GM12878 (cell line): ENCODE data around the gene DHX34. TPM values are rescaled to one million over a fixed set of nuclear protein-coding genes. Genes with fewer than 3 reads are reported as not detected.

Source experiments
- ATAC-seq: fragments of 200-7000 bp; cut with Tn5 transposase; 3 replicates; pipeline ENCODE4 v1.9.1; 2020; ENCODE audit warnings: mild to moderate bottlenecking, moderate library complexity
- BruUV-seq: library from RNA; stranded (reverse); fragments of 400-500 nt; replicated peaks from 2 replicates; lab custom pipeline; 2021; lab: Mats Ljungman, UMichigan
- CTCF ChIA-PET: fragments of 300-600 bp; sonication (Branson Sonifier 250); formaldehyde crosslinking; extraction: SDS; loops from one replicate; lab custom pipeline; 2021; ENCODE audit warnings: inconsistent platforms; lab: Yijun Ruan, JAX
- POLR2A ChIA-PET: fragments of 350-600 bp; formaldehyde crosslinking; extraction: SDS; loops from one replicate; lab custom pipeline; 2021; ENCODE audit warnings: inconsistent platforms; lab: Charles Lee
- RAD21 ChIA-PET: fragments of 300-600 bp; sonication (Branson Sonifier 250); formaldehyde crosslinking; loops from one replicate; lab custom pipeline; 2023; ENCODE audit warnings: antibody characterized with exemption; ENCODE audit not compliant: unreplicated experiment; lab: Charles Lee
- SMC1A ChIA-PET: fragments of 300-600 bp; sonication (Branson Sonifier 250); formaldehyde crosslinking; loops from one replicate; lab custom pipeline; 2023; ENCODE audit not compliant: unreplicated experiment, uncharacterized antibody; lab: Charles Lee
- DNase-seq: peaks from one replicate; pipeline ENCODE4 v3.0.0-alpha.2; 2011; ENCODE audit warnings: low read depth, low spot score
- FAIRE-seq: peaks from 3 replicates; lab custom pipeline; 2011; peaks lifted over from hg19 to GRCh38; lab: Jason Lieb, UNC
- H2AFZ ChIP-seq: 2 replicates; pipeline ENCODE4 v1.6.0; 2011; ENCODE audit warnings: low read depth, low read length, control low read depth; ENCODE audit not compliant: control insufficient read depth
- H3K27ac ChIP-seq: 2 replicates; pipeline ENCODE4 v1.5.1; 2011; ENCODE audit warnings: control low read depth; ENCODE audit not compliant: control insufficient read depth, insufficient read depth
- H3K27me3 ChIP-seq, 2 experiments: replicated peaks in 1 of 2; 2 replicates each; pipeline versions ENCODE4 v1.6.0 to v1.6.1; 2011; ENCODE audit warnings: low read length in 1 of 2; ENCODE audit not compliant: control insufficient read depth in 2 of 2, insufficient read depth in 2 of 2
- H3K36me3 ChIP-seq, 2 experiments: 2 replicates each; pipeline ENCODE4 v1.5.1; 2011; ENCODE audit warnings: low read length in 1 of 2; ENCODE audit not compliant: control insufficient read depth in 2 of 2, insufficient read depth in 2 of 2
- H3K4me1 ChIP-seq: 2 replicates; pipeline ENCODE4 v1.6.1; 2011; ENCODE audit warnings: mild to moderate bottlenecking, low read length, moderate library complexity, mixed read lengths; ENCODE audit not compliant: control insufficient read depth, insufficient read depth
- H3K4me2 ChIP-seq: 2 replicates; pipeline ENCODE4 v1.6.0; 2011; ENCODE audit warnings: control low read depth; ENCODE audit not compliant: control insufficient read depth, insufficient read depth
- H3K4me3 ChIP-seq: fragments of 200-600 bp; sonication (generic); 2 replicates; pipeline ENCODE4 v1.5.1; 2016
- H3K79me2 ChIP-seq: 2 replicates; pipeline ENCODE4 v1.6.0; 2011; ENCODE audit warnings: low read length; ENCODE audit not compliant: control insufficient read depth, insufficient read depth
- H3K9ac ChIP-seq: 2 replicates; pipeline ENCODE4 v1.8.0; 2011; ENCODE audit warnings: low read length, control low read depth, mixed read lengths; ENCODE audit not compliant: control insufficient read depth, insufficient read depth
- H3K9me3 ChIP-seq: replicated peaks from 3 replicates; pipeline ENCODE4 v1.5.1; 2011; ENCODE audit warnings: mild to moderate bottlenecking, low read length; ENCODE audit not compliant: control insufficient read depth, insufficient read depth
- H4K20me1 ChIP-seq: 2 replicates; pipeline ENCODE4 v1.6.0; 2011; ENCODE audit not compliant: control insufficient read depth, insufficient read depth
- ATF7 ChIP-seq: fragments of 450-650 bp; IDR thresholded peaks from 2 replicates; pipeline ENCODE4 v1.6.1; 2016; ENCODE audit warnings: low read depth, mild to moderate bottlenecking
- BHLHE40 ChIP-seq, 2 experiments: fragments of 450-650 bp in 1 of 2; IDR thresholded peaks; 2 replicates each; pipeline ENCODE4 v1.6.1; 2011 to 2017; ENCODE audit warnings: low read depth in 2 of 2, borderline replicate concordance in 1 of 2, improper control_type of control experiment in 1 of 2, low read length in 1 of 2, mild to moderate bottlenecking in 1 of 2
- CREB1 ChIP-seq: IDR thresholded peaks from 2 replicates; pipeline ENCODE4 v1.6.1; 2012; ENCODE audit warnings: low read depth, mild to moderate bottlenecking, inconsistent platforms
- E4F1 ChIP-seq: fragments of 450-650 bp; IDR thresholded peaks from 2 replicates; pipeline ENCODE4 v1.6.1; 2018; ENCODE audit warnings: borderline replicate concordance, mild to moderate bottlenecking; ENCODE audit not compliant: partially characterized antibody
- EGR1 ChIP-seq, 2 experiments: IDR thresholded peaks; 1 replicate in 1 of 2; 2 replicates in 1 of 2; pipeline ENCODE4 v1.6.1; 2011 to 2012; ENCODE audit warnings: low read depth in 2 of 2, low read length in 2 of 2, borderline replicate concordance in 1 of 2, mild to moderate bottlenecking in 1 of 2, moderate library complexity in 1 of 2
- ETV6 ChIP-seq, 2 experiments: fragments of 450-650 bp in 1 of 2; IDR thresholded peaks in 1 of 2; conservative IDR thresholded peaks in 1 of 2; 2 replicates each; pipeline ENCODE4 v1.6.1; 2014; ENCODE audit warnings: antibody characterized with exemption in 1 of 2, borderline replicate concordance in 1 of 2, low read depth in 1 of 2, mild to moderate bottlenecking in 1 of 2, moderate library complexity in 1 of 2
- HCFC1 ChIP-seq: fragments of 150-350 bp; IDR thresholded peaks from 2 replicates; pipeline ENCODE4 v1.6.1; 2014; ENCODE audit warnings: low read length
- HDAC2 ChIP-seq: fragments of 200-600 bp; sonication (generic); IDR thresholded peaks from 2 replicates; pipeline ENCODE4 v1.6.1; 2017
- IRF5 ChIP-seq: fragments of 450-650 bp; IDR thresholded peaks from 2 replicates; pipeline ENCODE4 v1.6.1; 2017; ENCODE audit warnings: borderline replicate concordance
- PAX8 ChIP-seq: fragments of 450-650 bp; IDR thresholded peaks from 2 replicates; pipeline ENCODE4 v1.6.1; 2017; ENCODE audit warnings: mild to moderate bottlenecking, moderate library complexity
- PBX3 ChIP-seq: IDR thresholded peaks from 2 replicates; pipeline ENCODE4 v1.6.1; 2011; ENCODE audit warnings: mild to moderate bottlenecking, low read depth, low read length, moderate library complexity; ENCODE audit not compliant: insufficient replicate concordance
- RBBP5 ChIP-seq: fragments of 200-600 bp; sonication (generic); conservative IDR thresholded peaks from 2 replicates; pipeline ENCODE4 v1.6.1; 2016
- STAT1 ChIP-seq: fragments of 450-650 bp; conservative IDR thresholded peaks from 2 replicates; pipeline ENCODE4 v1.6.1; 2014; ENCODE audit warnings: antibody characterized with exemption, mild to moderate bottlenecking
- TCF7 ChIP-seq: IDR thresholded peaks from 2 replicates; pipeline ENCODE4 v1.6.1; 2014; ENCODE audit warnings: antibody characterized with exemption, borderline replicate concordance
- ZBED1 ChIP-seq: IDR thresholded peaks from 2 replicates; pipeline ENCODE4 v1.6.1; 2016; ENCODE audit warnings: borderline replicate concordance
- ZBTB4 ChIP-seq: fragments of 450-650 bp; formaldehyde crosslinking; IDR thresholded peaks from 2 replicates; pipeline ENCODE4 v1.4.0; 2022; ENCODE audit warnings: mild to moderate bottlenecking, moderate library complexity
- ZZZ3 ChIP-seq: IDR thresholded peaks from 2 replicates; pipeline ENCODE4 v1.6.1; 2011; ENCODE audit warnings: low read depth; ENCODE audit not compliant: control insufficient read depth, insufficient read length
- WGBS: methylation state at CpG from one replicate; pipeline ENCODE4 v1.1.6; 2016; ENCODE audit warnings: low lambda C conversion rate; ENCODE audit not compliant: insufficient replicate concordance, insufficient coverage; ENCODE audit errors: missing lambda C conversion rate; 5-methylcytosine and 5-hydroxymethylcytosine counted together
- in situ Hi-C: fragments of 300-500 bp; cut with MboI; formaldehyde crosslinking; loops from 9 replicates; pipeline ENCODE4 v1.14.3; 2018; ENCODE audit warnings: mixed read lengths
- intact Hi-C: fragments of 100-400 bp; cut with micrococcal nuclease; formaldehyde crosslinking; loops from one replicate; pipeline ENCODE4 v1.14.2; 2022; ENCODE audit not compliant: unreplicated experiment
- polyA plus RNA-seq, 11 experiments: library from polyadenylated mRNA; depleted of rRNA in 4 of 11; unstranded in 6 of 11; stranded (reverse) in 5 of 11; fragments of >200 nt; fragmentation: Nextera tagmentation in 4 of 11; fragmentation: Illumina TruSeq in 1 of 11; extraction: Ambion mirVana in 4 of 11; extraction: Trizol in 1 of 11; gene quantifications; 1 replicate in 1 of 11; 2 replicates in 10 of 11; pipeline versions ENCODE4 v1.2.1 to v1.2.3, GENCODE V29; 2011 to 2016; ENCODE audit warnings: inconsistent platforms in 2 of 11, missing spikeins in 2 of 11, low read depth in 1 of 11
- total RNA-seq, 4 experiments: library from RNA; depleted of rRNA in 3 of 4; stranded (reverse); fragments of >200 nt in 3 of 4; fragmentation: Illumina TruSeq in 1 of 4; extraction: Trizol in 1 of 4; gene quantifications; 2 replicates each; pipeline versions ENCODE4 v1.2.1 to v1.2.3, GENCODE V29; 2013 to 2021

DHX34 gene
- total and polyA plus RNA-seq, 10 of the 15 experiments (the other 5 are each of a cell fraction or from before 2014, with no cell fraction given): 0.19 to 16.9 (median 10.5) TPM

GRCh38 chr19:47316513-47316912 lies 32.6 kb upstream of the DHX34 start:
- Histone ChIP-seq H3K4me2 (no peak overlapping the region), H3K27ac (no peak overlapping the region), H3K9me3 (no peaks in the 10 kb centered on the region; the same call in 2 of the 3 replicates), H2AFZ (no peak overlapping the region), H4K20me1 (no peaks in the 10 kb centered on the region), H3K36me3 (no peaks in the 10 kb centered on the region), H3K4me3 (no peak overlapping the region), H3K9ac (no peak overlapping the region), H3K4me1 (no peaks in the 10 kb centered on the region), H3K27me3 (no peaks in the 10 kb centered on the region), H3K79me2 (no peaks in the 10 kb centered on the region)
- DNase-seq: no peak
- ChIA-PET SMC1A (interaction anchor here (0.6 kb wide), 2 partner anchors 29 to 208 kb away, joined by 3 read pairs; no protein-coding TSS in a partner anchor), CTCF (interaction anchor here (0.7 to 4.3 kb wide), 4 partner anchors 12 to 306 kb away, joined by 3 to 20 read pairs (median 4); partner anchors contain the start of gene DHX34), RAD21 (interaction anchor here (0.7 kb wide), 1 partner anchor 644 kb away, joined by 4 read pairs; no protein-coding TSS in a partner anchor), POLR2A (no interaction called here)
- ATAC-seq: no peak
- in situ Hi-C loops (no loop called here), intact Hi-C loops (no loop called here)
- no TSS peak for BruUV-seq
- WGBS: 70% methylated on average over 4 of the region's 4 CpGs
- FAIRE-seq: no peak
- TF ChIP-seq HCFC1: no peak
- TF ChIP-seq ATF7: no peak
- no peak for TF ChIP-seq EGR1 (IDR thresholded peaks at IDR 0.05; ENCODE audit: borderline replicate concordance in 1 of 2, low read depth in 2 of 2, low read length in 2 of 2)
- TF ChIP-seq ZZZ3: no peak
- no peak for TF ChIP-seq ZBED1
- TF ChIP-seq PBX3: no peak
- no peak for TF ChIP-seq HDAC2
- TF ChIP-seq CREB1: no peak
- TF ChIP-seq TCF7: no peak
- no peak for TF ChIP-seq E4F1
- no peak for TF ChIP-seq ZBTB4 (CRISPR knock-in tag)
- TF ChIP-seq STAT1: no peak
- no peak for TF ChIP-seq IRF5
- no peak for TF ChIP-seq ETV6 (conservative IDR thresholded peaks at IDR 0.05 in 1 of 2, IDR thresholded peaks at IDR 0.05 in 1 of 2; ENCODE audit: borderline replicate concordance in 1 of 2, low read depth in 1 of 2)
- no peak for TF ChIP-seq BHLHE40 (IDR thresholded peaks at IDR 0.05; ENCODE audit: borderline replicate concordance in 1 of 2, low read depth in 2 of 2, low read length in 1 of 2)
- TF ChIP-seq RBBP5: no peak
- no peak for TF ChIP-seq PAX8
